Loucy (cell line): ENCODE measurements around the gene RTN3.
A peak's percentile ranks its signal among the peaks of the same experiment; 100 is the strongest.
"Not testable (repeated sequence)": the region's sequence is repeated elsewhere in the genome, so short reads cannot be mapped to it uniquely, and the experiment has no call there.

Source experiments
- H2AFZ ChIP-seq: fragments of 200-600 bp; sonication (generic); 2 replicates; pipeline ENCODE4 v1.6.0; 2016; ENCODE audit warnings: antibody characterized with exemption, mild to moderate bottlenecking, low read length, moderate library complexity
- H3F3A ChIP-seq: fragments of 200-600 bp; 2 replicates; pipeline ENCODE4 v1.6.0; 2016; ENCODE audit warnings: antibody characterized with exemption, low read depth, mild to moderate bottlenecking
- H3K27me3 ChIP-seq: fragments of 200-600 bp; sonication (generic); 2 replicates; pipeline ENCODE4 v1.6.1; 2014; ENCODE audit warnings: low read length, mild to moderate bottlenecking; ENCODE audit not compliant: insufficient read depth, poor library complexity, severe bottlenecking
- H3K36me3 ChIP-seq: fragments of 200-600 bp; sonication (generic); 2 replicates; pipeline ENCODE4 v1.6.1; 2016; ENCODE audit warnings: low read length; ENCODE audit not compliant: insufficient read depth
- H3K4me1 ChIP-seq: fragments of 200-600 bp; sonication (generic); 2 replicates; pipeline ENCODE4 v1.5.1; 2014; ENCODE audit warnings: low read length, mild to moderate bottlenecking; ENCODE audit not compliant: insufficient read depth, poor library complexity, severe bottlenecking
- H3K4me2 ChIP-seq: fragments of 200-600 bp; sonication (generic); 2 replicates; pipeline ENCODE4 v1.6.0; 2014; ENCODE audit warnings: antibody characterized with exemption, low read length, low read depth, mild to moderate bottlenecking; ENCODE audit not compliant: poor library complexity, severe bottlenecking
- H3K4me3 ChIP-seq: fragments of 200-600 bp; sonication (generic); 2 replicates; pipeline ENCODE4 v1.5.1; 2014; ENCODE audit warnings: low read length, mild to moderate bottlenecking, mixed read lengths; ENCODE audit not compliant: poor library complexity, severe bottlenecking
- H3K79me2 ChIP-seq: fragments of 200-600 bp; sonication (generic); 2 replicates; pipeline ENCODE4 v1.6.1; 2014; ENCODE audit warnings: low read length; ENCODE audit not compliant: insufficient read depth
- H3K9ac ChIP-seq: fragments of 200-600 bp; sonication (generic); 2 replicates; pipeline ENCODE4 v1.6.0; 2014; ENCODE audit warnings: mild to moderate bottlenecking, low read depth, low read length, moderate library complexity; ENCODE audit not compliant: poor library complexity, severe bottlenecking
- H3K9me2 ChIP-seq: fragments of 200-600 bp; sonication (generic); replicated peaks from 2 replicates; pipeline ENCODE4 v1.6.1; 2016; ENCODE audit warnings: low read depth, low read length, mixed read lengths
- H3K9me3 ChIP-seq: fragments of 200-600 bp; sonication (generic); 2 replicates; pipeline ENCODE4 v1.6.1; 2014; ENCODE audit warnings: mild to moderate bottlenecking, antibody characterized with exemption, low read length, low read depth; ENCODE audit not compliant: insufficient read depth
- H4K20me1 ChIP-seq: fragments of 200-600 bp; sonication (generic); 2 replicates; pipeline ENCODE4 v1.6.0; 2014; ENCODE audit warnings: antibody characterized with exemption, low read length, mild to moderate bottlenecking; ENCODE audit not compliant: insufficient read depth, poor library complexity, severe bottlenecking
- CTCF ChIP-seq: fragments of 200-600 bp; sonication (generic); conservative IDR thresholded peaks from 2 replicates; pipeline ENCODE4 v1.5.1; 2014; ENCODE audit warnings: mild to moderate bottlenecking, antibody characterized with exemption, low read length
- EZH2phosphoT487 ChIP-seq: fragments of 200-600 bp; IDR thresholded peaks from 2 replicates; pipeline ENCODE4 v1.6.1; 2018; ENCODE audit warnings: antibody characterized with exemption, mild to moderate bottlenecking, moderate library complexity, borderline replicate concordance

Gene RTN3

GRCh38 chr11:63769714-63770455 lies 88.6 kb downstream of the RTN3 start:
- Histone ChIP-seq H3K4me1 (peaks cover 38% of the 10 kb centered on the region), H4K20me1 (peaks cover 32% of the 10 kb centered on the region), H3K36me3 (no peaks in the 10 kb centered on the region), H2AFZ (peak overlapping the region; percentile 81; the same call in 1 of the 2 replicates), H3K9me2 (no peaks in the 10 kb centered on the region), H3K4me3 (peak overlapping the region; percentile 98), H3K9ac (peak overlapping the region; percentile 46), H3K79me2 (peaks cover 28% of the 10 kb centered on the region), H3F3A (peaks cover 4% of the 10 kb centered on the region; the same call in 1 of the 2 replicates), H3K9me3 (no peaks in the 10 kb centered on the region), H3K27me3 (peaks cover 8% of the 10 kb centered on the region), H3K4me2 (peak overlapping the region; percentile 83)
- no peak for TF ChIP-seq CTCF
- no peak for TF ChIP-seq EZH2phosphoT487

DNA sequence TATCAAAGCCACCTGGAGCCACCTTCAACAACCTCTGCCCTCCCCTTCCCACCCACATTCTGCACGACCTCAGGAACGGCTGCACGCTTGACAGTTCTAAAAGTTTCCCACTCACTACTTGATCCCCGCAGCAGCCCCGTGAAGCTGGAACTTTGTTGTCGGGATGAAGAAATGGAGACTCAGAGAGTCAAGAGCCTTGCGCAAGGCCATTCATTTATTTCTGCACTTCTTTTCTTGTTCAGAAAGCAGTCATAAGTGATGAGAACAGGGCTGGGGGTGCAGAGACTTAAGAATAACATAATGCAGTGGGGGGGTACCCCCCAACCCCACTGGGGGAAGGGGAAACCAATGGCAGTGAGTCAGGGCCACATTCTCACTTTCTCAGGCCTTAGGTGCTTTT lies 89.5 kb downstream of the RTN3 start:
- Histone ChIP-seq H3K9me3 (no peaks in the 10 kb centered on the region), H3K4me2 (no peak overlapping the region), H3K79me2 (peaks cover 23% of the 10 kb centered on the region), H3K9ac (no peak overlapping the region), H3K27me3 (peaks cover 8% of the 10 kb centered on the region), H3K9me2 (no peaks in the 10 kb centered on the region), H3K36me3 (no peaks in the 10 kb centered on the region), H3K4me3 (no peak overlapping the region), H2AFZ (no peak overlapping the region), H4K20me1 (peaks cover 23% of the 10 kb centered on the region), H3F3A (peaks cover 4% of the 10 kb centered on the region; the same call in 1 of the 2 replicates), H3K4me1 (peaks cover 32% of the 10 kb centered on the region)
- no peak for TF ChIP-seq CTCF
- TF ChIP-seq EZH2phosphoT487: no peak

DNA sequence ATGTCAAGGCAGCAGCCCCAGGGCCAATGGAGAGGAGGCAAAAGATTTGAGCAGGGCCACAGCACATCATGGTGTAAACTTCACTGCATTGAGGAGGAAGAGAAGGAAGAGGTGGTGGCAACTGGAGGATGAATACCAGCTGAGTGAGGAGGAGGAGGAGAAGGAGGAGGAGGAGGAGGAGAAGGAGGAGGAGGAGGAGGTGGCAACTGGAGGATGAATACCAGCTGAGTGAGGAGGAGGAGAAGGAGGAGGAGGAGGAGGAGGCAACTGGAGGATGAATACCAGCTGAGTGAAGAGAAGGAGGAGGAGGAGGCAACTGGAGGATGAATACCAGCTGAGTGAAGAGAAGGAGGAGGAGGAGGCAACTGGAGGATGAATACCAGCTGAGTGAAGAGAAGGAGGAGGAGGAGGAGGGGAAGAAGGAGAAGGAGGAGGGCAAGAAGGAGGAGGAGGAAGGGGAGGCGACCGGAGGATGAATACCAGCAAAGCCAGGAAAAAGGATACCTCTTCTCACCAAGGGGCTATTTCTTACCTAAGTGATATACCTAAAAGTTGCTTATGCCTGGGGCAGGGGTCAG lies 90.5 kb downstream of the RTN3 start:
- Histone ChIP-seq H3K79me2 (peaks cover 13% of the 10 kb centered on the region), H4K20me1 (peaks cover 12% of the 10 kb centered on the region), H3K4me1 (peaks cover 23% of the 10 kb centered on the region)
- H3K9ac ChIP-seq, H3K4me3 ChIP-seq, H3K4me2 ChIP-seq, H3K9me3 ChIP-seq, H3K27me3 ChIP-seq, H3K36me3 ChIP-seq, H2AFZ ChIP-seq, H3F3A ChIP-seq, H3K9me2 ChIP-seq: not testable (repeated sequence)
